Smooth muscle cell (in vitro differentiated cells): ENCODE data around the gene HPCAL1. TPM values are rescaled to one million over a fixed set of nuclear protein-coding genes. Genes with fewer than 3 reads are reported as not detected.

Source experiments
- DNase-seq: peaks from one replicate; lab custom pipeline; 2025; ENCODE audit not compliant: unreplicated experiment; lab: John Stamatoyannopoulos, UW
- H2AFZ ChIP-seq: fragments of 200-600 bp; sonication (generic); 2 replicates; pipeline ENCODE4 v1.6.0; 2016; ENCODE audit warnings: antibody characterized with exemption, low read depth, mild to moderate bottlenecking
- H3F3A ChIP-seq: fragments of 200-600 bp; sonication (generic); 2 replicates; pipeline ENCODE4 v1.6.0; 2017; ENCODE audit warnings: antibody characterized with exemption, low read depth
- H3K27ac ChIP-seq: fragments of 200-600 bp; sonication (generic); 2 replicates; pipeline ENCODE4 v1.5.1; 2016; ENCODE audit warnings: low read depth, mild to moderate bottlenecking
- H3K27me3 ChIP-seq: fragments of 200-600 bp; sonication (generic); 2 replicates; pipeline ENCODE4 v1.6.1; 2016; ENCODE audit warnings: low read depth, mild to moderate bottlenecking
- H3K36me3 ChIP-seq: fragments of 200-600 bp; sonication (generic); 2 replicates; pipeline ENCODE4 v1.5.1; 2016; ENCODE audit warnings: low read depth
- H3K4me1 ChIP-seq: fragments of 200-600 bp; sonication (generic); 2 replicates; pipeline ENCODE4 v1.5.1; 2016; ENCODE audit warnings: low read depth
- H3K4me2 ChIP-seq: fragments of 200-600 bp; sonication (generic); 2 replicates; pipeline ENCODE4 v1.6.0; 2016; ENCODE audit warnings: mild to moderate bottlenecking
- H3K4me3 ChIP-seq: fragments of 200-600 bp; sonication (generic); 2 replicates; pipeline ENCODE4 v1.5.1; 2016; ENCODE audit warnings: mild to moderate bottlenecking
- H3K79me2 ChIP-seq: fragments of 200-600 bp; sonication (generic); 2 replicates; pipeline ENCODE4 v1.6.0; 2016; ENCODE audit warnings: low read depth, mild to moderate bottlenecking
- H3K9ac ChIP-seq: fragments of 200-600 bp; sonication (generic); 2 replicates; pipeline ENCODE4 v1.6.0; 2016; ENCODE audit warnings: low read depth
- H3K9me3 ChIP-seq: fragments of 200-600 bp; sonication (generic); replicated peaks from 2 replicates; pipeline ENCODE4 v1.5.1; 2016; ENCODE audit warnings: low read depth
- H4K20me1 ChIP-seq: fragments of 200-600 bp; sonication (generic); 2 replicates; pipeline ENCODE4 v1.6.0; 2016; ENCODE audit warnings: low read depth
- CTCF ChIP-seq: fragments of 200-600 bp; sonication (generic); IDR thresholded peaks from 2 replicates; pipeline ENCODE4 v1.5.1; 2017; ENCODE audit warnings: borderline replicate concordance, mild to moderate bottlenecking, antibody characterized with exemption; ENCODE audit not compliant: insufficient read depth, poor library complexity, severe bottlenecking
- WGBS: methylation state at CpG from one replicate; pipeline ENCODE4 v1.1.7; 2016; ENCODE audit warnings: low lambda C conversion rate; 5-methylcytosine and 5-hydroxymethylcytosine counted together
- polyA plus RNA-seq: library from polyadenylated mRNA; unstranded; fragments of >200 nt; fragmentation: Nextera tagmentation; extraction: Ambion mirVana; gene quantifications from 2 replicates; pipeline ENCODE4 v1.2.1, GENCODE V29; 2016
- total RNA-seq: library from RNA; depleted of rRNA; stranded (reverse); fragments of >200 nt; gene quantifications from 2 replicates; pipeline ENCODE4 v1.2.3, GENCODE V29; 2014

HPCAL1 gene
- total and polyA plus RNA-seq, 2 experiments from 2014 or later: 11.7 to 15.8 TPM

- H4K20me1 ChIP-seq: peaks cover 26% of the 10 kb centered on the region
Observed at GRCh38 chr2:10308866-10309265, 6.2 kb downstream of the HPCAL1 start.

GRCh38 chr2:10309286-10309685 is 6.6 kb downstream of the HPCAL1 start:
- H3K27me3 ChIP-seq: peaks cover 6% of the 10 kb centered on the region
- no peaks in the 10 kb centered on the region for H3K9me3 ChIP-seq
- peaks cover 11% of the 10 kb centered on the region for H3K4me1 ChIP-seq
- peaks cover 24% of the 10 kb centered on the region for H4K20me1 ChIP-seq
- H3K4me2 ChIP-seq: no peak overlapping the region
- no peaks in the 10 kb centered on the region for H3F3A ChIP-seq
- no peak for TF ChIP-seq CTCF
- no peak overlapping the region for H3K27ac ChIP-seq
- no peak overlapping the region for H3K4me3 ChIP-seq
- 82% methylated on average over 3 of the region's 3 CpGs for whole genome bisulfite sequencing
- H3K36me3 ChIP-seq: no peaks in the 10 kb centered on the region
- H3K79me2 ChIP-seq: peaks cover 7% of the 10 kb centered on the region
- no peak overlapping the region for H2AFZ ChIP-seq
- DNase-seq: no peak
- H3K9ac ChIP-seq: no peak overlapping the region

More at GRCh38 chr2:10308866-10309265, 6.2 kb downstream of the HPCAL1 start:
- Histone ChIP-seq H3K9ac (no peak overlapping the region), H3K27ac (no peak overlapping the region), H3F3A (no peaks in the 10 kb centered on the region), H3K4me3 (no peak overlapping the region), H3K4me2 (no peak overlapping the region), H3K9me3 (no peaks in the 10 kb centered on the region), H3K27me3 (peaks cover 6% of the 10 kb centered on the region), H3K79me2 (peaks cover 7% of the 10 kb centered on the region), H2AFZ (no peak overlapping the region), H3K36me3 (no peaks in the 10 kb centered on the region), H3K4me1 (peaks cover 15% of the 10 kb centered on the region)
- no peak for DNase-seq
- no peak for TF ChIP-seq CTCF
- 94% methylated on average over 2 of the region's 2 CpGs for WGBS

- WGBS: 94% methylated on average over 14 of the region's 14 CpGs
- no peaks in the 10 kb centered on the region for H3F3A ChIP-seq
- H3K9me3 ChIP-seq: no peaks in the 10 kb centered on the region
- peaks cover under 1% of the 10 kb centered on the region for H3K27me3 ChIP-seq
- no peak overlapping the region for H2AFZ ChIP-seq
- TF ChIP-seq CTCF: no peak
- no peak for DNase-seq
- H3K9ac ChIP-seq: no peak overlapping the region
- no peak overlapping the region for H3K27ac ChIP-seq
- H3K4me1 ChIP-seq: no peaks in the 10 kb centered on the region
- H3K36me3 ChIP-seq: no peaks in the 10 kb centered on the region
- H3K4me3 ChIP-seq: no peak overlapping the region
- H3K4me2 ChIP-seq: no peak overlapping the region
- peaks cover 7% of the 10 kb centered on the region for H3K79me2 ChIP-seq
- H4K20me1 ChIP-seq: peaks cover 14% of the 10 kb centered on the region
Observed at GRCh38 chr2:10310309-10310888, 7.7 kb downstream of the HPCAL1 start.

- TF ChIP-seq CTCF: no peak
- 80% methylated on average over 4 of the region's 4 CpGs for WGBS
- no peak overlapping the region for H3K4me2 ChIP-seq
Observed at GRCh38 chr2:10311736-10312135, 9.0 kb downstream of the HPCAL1 start.

More at GRCh38 chr2:10311736-10312135, 9.0 kb downstream of the HPCAL1 start:
- Histone ChIP-seq H2AFZ (no peak overlapping the region), H3K79me2 (peaks cover 6% of the 10 kb centered on the region), H3K27me3 (no peaks in the 10 kb centered on the region), H3K4me3 (no peak overlapping the region), H3K9me3 (no peaks in the 10 kb centered on the region), H3K36me3 (no peaks in the 10 kb centered on the region), H3F3A (no peaks in the 10 kb centered on the region), H3K4me1 (no peaks in the 10 kb centered on the region), H3K9ac (no peak overlapping the region), H4K20me1 (peaks cover under 1% of the 10 kb centered on the region), H3K27ac (no peak overlapping the region)
- no peak for DNase-seq
